Measurements from ENCODE around the gene PRKCI. TPM values are rescaled to one million over a fixed set of nuclear protein-coding genes. Genes with fewer than 3 reads are reported as not detected.

The PRKCI gene
- polyA plus RNA-seq, 1 experiment: 84.3 TPM

DNA sequence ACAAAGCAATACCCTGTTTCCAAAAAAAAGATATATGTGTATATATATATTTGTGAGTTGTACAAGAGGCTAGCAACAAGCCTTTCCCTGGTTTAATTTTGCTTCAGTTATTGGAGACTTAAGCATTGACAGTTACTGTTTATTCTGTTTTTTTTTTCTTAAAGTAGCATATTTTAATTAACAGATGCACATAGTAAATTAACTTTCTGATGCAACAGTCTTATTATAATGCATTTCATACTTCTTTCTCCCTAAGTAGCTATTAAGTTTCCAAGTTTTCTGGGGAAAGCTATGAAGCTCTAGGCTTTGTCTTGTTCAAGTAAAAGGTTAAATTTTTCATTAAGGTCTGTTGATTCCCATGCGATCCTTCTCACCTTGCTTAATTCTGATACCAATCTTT lies 17.9 kb downstream of the PRKCI start:
- ChIA-PET POLR2A (no interaction called here), CTCF (interaction anchor here (0.6 kb wide), 1 partner anchor 1069 kb away, joined by 4 read pairs; no protein-coding TSS in a partner anchor)
- TF ChIP-seq, protein P1, sequence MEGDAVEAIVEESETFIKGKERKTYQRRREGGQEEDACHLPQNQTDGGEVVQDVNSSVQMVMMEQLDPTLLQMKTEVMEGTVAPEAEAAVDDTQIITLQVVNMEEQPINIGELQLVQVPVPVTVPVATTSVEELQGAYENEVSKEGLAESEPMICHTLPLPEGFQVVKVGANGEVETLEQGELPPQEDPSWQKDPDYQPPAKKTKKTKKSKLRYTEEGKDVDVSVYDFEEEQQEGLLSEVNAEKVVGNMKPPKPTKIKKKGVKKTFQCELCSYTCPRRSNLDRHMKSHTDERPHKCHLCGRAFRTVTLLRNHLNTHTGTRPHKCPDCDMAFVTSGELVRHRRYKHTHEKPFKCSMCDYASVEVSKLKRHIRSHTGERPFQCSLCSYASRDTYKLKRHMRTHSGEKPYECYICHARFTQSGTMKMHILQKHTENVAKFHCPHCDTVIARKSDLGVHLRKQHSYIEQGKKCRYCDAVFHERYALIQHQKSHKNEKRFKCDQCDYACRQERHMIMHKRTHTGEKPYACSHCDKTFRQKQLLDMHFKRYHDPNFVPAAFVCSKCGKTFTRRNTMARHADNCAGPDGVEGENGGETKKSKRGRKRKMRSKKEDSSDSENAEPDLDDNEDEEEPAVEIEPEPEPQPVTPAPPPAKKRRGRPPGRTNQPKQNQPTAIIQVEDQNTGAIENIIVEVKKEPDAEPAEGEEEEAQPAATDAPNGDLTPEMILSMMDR (IDR thresholded peaks at IDR 0.05; ENCODE audit: low read depth, low read length): no peak
- Histone ChIP-seq H3K4me3 (ENCODE audit: low read depth, low read length) (no peak overlapping the region), H3K9me3 (ENCODE audit: control insufficient read depth, insufficient read depth, low read length) (no peaks in the 10 kb centered on the region), H3K27ac (ENCODE audit: low read depth, low read length) (no peak overlapping the region), H3K27me3 (ENCODE audit: control insufficient read depth, insufficient read depth, low read length) (no peaks in the 10 kb centered on the region)
- DNase-seq (ENCODE audit: low read depth, low spot score): no peak

DNA sequence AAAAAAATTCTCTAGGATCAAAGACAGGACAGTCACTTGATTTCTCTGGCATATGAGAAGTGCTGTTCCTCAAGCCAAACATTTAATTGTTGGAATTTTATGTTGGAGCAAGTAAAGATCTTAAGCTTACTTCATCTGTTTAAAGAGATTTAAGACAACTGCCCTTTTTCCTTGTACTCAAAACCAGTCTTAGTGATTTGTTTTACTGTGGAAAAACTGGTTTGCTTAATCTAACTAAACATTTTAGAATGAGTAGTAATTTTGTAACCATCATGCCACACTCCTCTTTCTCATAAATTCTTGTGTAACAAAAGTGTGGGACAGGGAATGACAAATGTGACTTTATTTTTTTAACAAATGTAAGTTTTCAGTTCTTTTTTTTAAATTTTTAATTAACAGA lies 18.4 kb downstream of the PRKCI start:
- Histone ChIP-seq H3K27me3 (ENCODE audit: control insufficient read depth, insufficient read depth, low read length) (no peaks in the 10 kb centered on the region), H3K9me3 (ENCODE audit: control insufficient read depth, insufficient read depth, low read length) (no peaks in the 10 kb centered on the region), H3K27ac (ENCODE audit: low read depth, low read length) (no peak overlapping the region), H3K4me3 (ENCODE audit: low read depth, low read length) (no peak overlapping the region)
- ChIA-PET POLR2A (no interaction called here), CTCF (no interaction called here)
- no peak for DNase-seq (ENCODE audit: low read depth, low spot score)
- TF ChIP-seq, protein P1 (IDR thresholded peaks at IDR 0.05; ENCODE audit: low read depth, low read length): no peak

DNA sequence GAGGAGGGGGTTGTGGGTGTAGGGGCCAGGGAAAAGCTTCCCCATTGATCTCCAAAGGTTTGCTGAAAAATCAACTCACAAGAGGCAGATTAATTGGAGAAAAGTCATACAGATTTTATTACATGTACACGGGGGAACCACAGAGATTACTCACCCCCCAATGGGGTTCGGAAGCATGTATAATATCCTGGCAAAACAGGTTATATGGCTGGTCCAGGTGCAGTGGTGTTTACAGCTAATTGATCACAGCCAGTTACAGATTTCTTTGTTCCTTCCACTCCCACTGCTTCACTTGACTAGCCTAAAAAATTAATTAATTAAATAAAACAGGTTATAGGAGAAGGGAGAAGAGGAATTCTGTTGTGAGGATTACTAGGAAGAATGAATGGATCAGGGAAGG lies 22.4 kb downstream of the PRKCI start:
- ChIA-PET CTCF (no interaction called here), POLR2A (no interaction called here)
- TF ChIP-seq, protein P1 (IDR thresholded peaks at IDR 0.05; ENCODE audit: low read depth, low read length): no peak

DNA sequence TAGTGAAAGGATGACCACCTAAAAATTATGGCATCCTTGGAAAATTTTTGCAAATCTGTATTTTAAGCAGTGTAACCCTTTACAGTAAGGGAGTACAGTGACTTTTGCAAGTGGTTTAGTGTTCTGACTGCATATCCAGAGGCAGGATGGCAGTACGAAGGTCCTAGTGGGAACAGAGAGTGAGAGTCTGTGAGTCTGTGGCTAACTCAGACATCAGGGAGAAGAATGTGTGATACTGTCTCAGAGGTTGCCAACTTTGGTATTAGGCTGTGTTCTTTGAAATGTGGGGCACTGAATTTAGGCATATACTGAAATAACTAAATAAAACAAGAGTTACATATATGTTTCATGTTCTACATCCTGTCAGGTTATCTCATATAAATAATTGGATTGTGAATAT lies 25.7 kb downstream of the PRKCI start:
- TF ChIP-seq, protein P1 (IDR thresholded peaks at IDR 0.05; ENCODE audit: low read depth, low read length): no peak
- Histone ChIP-seq H3K27ac (ENCODE audit: low read depth, low read length) (no peak overlapping the region), H3K27me3 (ENCODE audit: control insufficient read depth, insufficient read depth, low read length) (no peaks in the 10 kb centered on the region), H3K4me3 (ENCODE audit: low read depth, low read length) (no peak overlapping the region), H3K9me3 (ENCODE audit: control insufficient read depth, insufficient read depth, low read length) (no peaks in the 10 kb centered on the region)
- CTCF ChIA-PET: no interaction called here
- POLR2A ChIA-PET: no interaction called here
- DNase-seq (ENCODE audit: low read depth, low spot score): no peak

More for the DNA sequence above, 22.4 kb downstream of the PRKCI start:
- no peaks in the 10 kb centered on the region for H3K9me3 ChIP-seq (ENCODE audit: control insufficient read depth, insufficient read depth, low read length)
- H3K27me3 ChIP-seq (ENCODE audit: control insufficient read depth, insufficient read depth, low read length): no peaks in the 10 kb centered on the region
- no peak overlapping the region for H3K27ac ChIP-seq (ENCODE audit: low read depth, low read length)
- H3K4me3 ChIP-seq (ENCODE audit: low read depth, low read length): no peak overlapping the region
- no peak for DNase-seq (ENCODE audit: low read depth, low spot score)

DNA sequence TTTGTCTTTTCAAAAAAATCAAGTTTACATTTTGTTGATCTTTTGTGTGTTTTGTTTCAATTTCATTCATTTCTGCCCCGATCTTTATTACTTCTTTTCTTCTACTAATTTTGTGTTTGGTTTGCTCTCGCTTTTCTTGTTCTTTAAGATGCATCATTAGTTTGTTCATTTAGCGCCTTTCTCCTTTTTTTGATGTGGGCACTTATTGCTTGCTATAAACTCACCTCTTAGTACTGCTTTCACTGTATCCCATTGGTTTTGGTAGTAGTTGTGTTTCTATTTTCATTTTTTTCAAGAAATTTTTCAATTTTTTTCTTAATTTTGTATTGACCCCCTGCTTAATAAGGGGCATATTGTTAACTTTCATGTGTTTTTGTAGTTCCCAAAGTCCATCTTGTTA lies 34.4 kb downstream of the PRKCI start:
- Histone ChIP-seq H3K9me3 (ENCODE audit: control insufficient read depth, insufficient read depth, low read length) (no peaks in the 10 kb centered on the region), H3K27me3 (ENCODE audit: control insufficient read depth, insufficient read depth, low read length) (no peaks in the 10 kb centered on the region), H3K27ac (ENCODE audit: low read depth, low read length) (no peak overlapping the region), H3K4me3 (ENCODE audit: low read depth, low read length) (no peak overlapping the region)
- DNase-seq (ENCODE audit: low read depth, low spot score): no peak
- TF ChIP-seq, protein P1 (IDR thresholded peaks at IDR 0.05; ENCODE audit: low read depth, low read length): no peak
- POLR2A ChIA-PET: no interaction called here
- CTCF ChIA-PET: no interaction called here
